Type B pancreatic cell (in vitro differentiated cells): Measurements from ENCODE around the gene COLEC11. TPM values are rescaled to one million over a fixed set of nuclear protein-coding genes. Genes with fewer than 3 reads are reported as not detected.

Experiments used
- DNase-seq: peaks from one replicate; pipeline ENCODE4 v3.0.0; 2021; ENCODE audit warnings: mixed read lengths; ENCODE audit not compliant: unreplicated experiment; ENCODE audit errors: extremely low spot score
- H3K27ac Mint-ChIP-seq: 2 replicates; pipeline ENCODE4 v1.8.0; 2021; ENCODE audit warnings: mild to moderate bottlenecking, mixed read lengths
- H3K27me3 Mint-ChIP-seq: 2 replicates; pipeline ENCODE4 v1.8.0; 2021; ENCODE audit warnings: mixed read lengths
- H3K36me3 Mint-ChIP-seq: 2 replicates; pipeline ENCODE4 v1.8.0; 2021; ENCODE audit warnings: mixed read lengths
- H3K4me1 Mint-ChIP-seq: one replicate; pipeline ENCODE4 v1.8.0; 2021; ENCODE audit warnings: mixed read lengths; ENCODE audit not compliant: unreplicated experiment
- H3K4me3 Mint-ChIP-seq: 2 replicates; pipeline ENCODE4 v1.8.0; 2021; ENCODE audit warnings: mild to moderate bottlenecking, mixed read lengths
- H3K9me3 Mint-ChIP-seq: 2 replicates; pipeline ENCODE4 v1.8.0; 2021; ENCODE audit warnings: mixed read lengths
- total RNA-seq: library from RNA; stranded (reverse); gene quantifications from 2 replicates; pipeline ENCODE4 v1.2.1, GENCODE V29; 2021; ENCODE audit warnings: low replicate concordance
- TF ChIP-seq, protein P1 (sequence below): fragments of 200-600 bp; sonication (generic); conservative IDR thresholded peaks from 2 replicates; pipeline ENCODE4 v1.5.0; 2021; ENCODE audit warnings: antibody characterized with exemption, mild to moderate bottlenecking

The COLEC11 gene
- total RNA-seq, 1 donor from 2014 or later = 0.63 TPM

DNA sequence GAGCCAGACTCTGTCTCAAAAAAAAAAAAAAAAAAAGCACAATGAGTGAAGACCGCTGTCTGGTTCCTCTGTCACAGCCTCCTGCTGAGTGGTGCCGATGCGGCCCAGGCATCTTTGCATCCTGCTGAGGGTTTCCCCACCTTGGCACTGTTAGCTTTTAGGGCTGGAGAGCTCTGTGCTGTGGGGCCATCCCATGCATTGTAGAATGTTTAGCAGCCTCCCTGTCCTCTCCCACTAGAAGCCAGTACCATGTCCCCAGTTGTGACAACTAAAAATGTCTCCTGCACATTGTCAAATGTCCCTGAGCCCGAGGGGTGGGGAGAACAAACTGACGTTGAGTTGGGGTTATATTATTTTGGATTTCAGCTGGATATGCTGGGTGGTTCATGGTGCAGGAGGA is 7.9 kb upstream of the COLEC11 start:
- H3K27me3 Mint-ChIP-seq = no peaks in the 10 kb centered on the region
- DNase-seq = no peak
- H3K4me1 Mint-ChIP-seq = peaks cover 4% of the 10 kb centered on the region
- H3K27ac Mint-ChIP-seq = no peak overlapping the region
- TF ChIP-seq, protein P1, sequence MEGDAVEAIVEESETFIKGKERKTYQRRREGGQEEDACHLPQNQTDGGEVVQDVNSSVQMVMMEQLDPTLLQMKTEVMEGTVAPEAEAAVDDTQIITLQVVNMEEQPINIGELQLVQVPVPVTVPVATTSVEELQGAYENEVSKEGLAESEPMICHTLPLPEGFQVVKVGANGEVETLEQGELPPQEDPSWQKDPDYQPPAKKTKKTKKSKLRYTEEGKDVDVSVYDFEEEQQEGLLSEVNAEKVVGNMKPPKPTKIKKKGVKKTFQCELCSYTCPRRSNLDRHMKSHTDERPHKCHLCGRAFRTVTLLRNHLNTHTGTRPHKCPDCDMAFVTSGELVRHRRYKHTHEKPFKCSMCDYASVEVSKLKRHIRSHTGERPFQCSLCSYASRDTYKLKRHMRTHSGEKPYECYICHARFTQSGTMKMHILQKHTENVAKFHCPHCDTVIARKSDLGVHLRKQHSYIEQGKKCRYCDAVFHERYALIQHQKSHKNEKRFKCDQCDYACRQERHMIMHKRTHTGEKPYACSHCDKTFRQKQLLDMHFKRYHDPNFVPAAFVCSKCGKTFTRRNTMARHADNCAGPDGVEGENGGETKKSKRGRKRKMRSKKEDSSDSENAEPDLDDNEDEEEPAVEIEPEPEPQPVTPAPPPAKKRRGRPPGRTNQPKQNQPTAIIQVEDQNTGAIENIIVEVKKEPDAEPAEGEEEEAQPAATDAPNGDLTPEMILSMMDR = no peak
- H3K36me3 Mint-ChIP-seq = peaks cover 19% of the 10 kb centered on the region
- H3K4me3 Mint-ChIP-seq = no peak overlapping the region
- no peaks in the 10 kb centered on the region for H3K9me3 Mint-ChIP-seq

DNA sequence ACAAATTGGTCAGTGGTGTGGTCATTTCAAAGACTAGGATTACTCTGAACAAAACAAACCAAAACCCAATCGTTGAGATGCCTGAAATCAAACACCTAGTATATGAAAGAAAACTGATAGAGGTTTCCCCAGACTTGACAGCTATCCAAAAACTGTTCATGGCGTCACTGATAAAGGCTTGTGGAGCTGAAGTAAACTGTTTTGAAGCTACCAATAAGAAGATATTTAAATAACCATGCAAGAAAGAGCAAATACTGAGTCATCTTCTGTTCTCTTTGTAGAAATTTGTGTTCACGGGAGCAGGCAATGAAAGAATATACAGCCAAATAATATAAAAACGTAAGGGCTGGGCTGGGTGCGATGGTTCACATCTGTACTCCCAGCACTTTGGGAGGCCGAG is 7.5 kb upstream of the COLEC11 start:
- H3K27ac Mint-ChIP-seq = no peak overlapping the region
- peaks cover 19% of the 10 kb centered on the region for H3K36me3 Mint-ChIP-seq
- no peaks in the 10 kb centered on the region for H3K27me3 Mint-ChIP-seq
- peaks cover 4% of the 10 kb centered on the region for H3K4me1 Mint-ChIP-seq
- DNase-seq = no peak
- H3K9me3 Mint-ChIP-seq = no peaks in the 10 kb centered on the region
- TF ChIP-seq, protein P1 = no peak
- H3K4me3 Mint-ChIP-seq = no peak overlapping the region

DNA sequence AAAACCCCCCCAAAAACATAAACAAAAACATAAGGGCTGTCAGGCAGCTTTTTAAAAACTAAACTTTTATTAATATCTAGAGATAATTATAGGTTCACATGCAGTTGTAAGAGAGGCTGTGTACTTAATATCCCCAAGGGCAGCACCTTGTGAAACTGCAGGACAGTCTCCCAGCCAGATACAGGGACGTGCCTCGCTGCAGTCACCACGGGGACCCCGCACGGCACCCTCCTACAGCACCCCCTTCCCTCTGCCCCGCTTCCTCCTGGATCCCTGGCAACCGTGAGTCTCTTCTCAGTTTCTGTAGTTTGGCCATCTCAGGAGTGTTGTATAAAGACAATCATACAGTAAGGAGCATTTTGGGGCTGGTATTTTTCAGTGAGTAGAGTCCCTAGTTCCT is 6.8 kb upstream of the COLEC11 start:
- Mint-ChIP-seq H3K27ac (no peak overlapping the region), H3K27me3 (no peaks in the 10 kb centered on the region)
- DNase-seq = no peak

DNA sequence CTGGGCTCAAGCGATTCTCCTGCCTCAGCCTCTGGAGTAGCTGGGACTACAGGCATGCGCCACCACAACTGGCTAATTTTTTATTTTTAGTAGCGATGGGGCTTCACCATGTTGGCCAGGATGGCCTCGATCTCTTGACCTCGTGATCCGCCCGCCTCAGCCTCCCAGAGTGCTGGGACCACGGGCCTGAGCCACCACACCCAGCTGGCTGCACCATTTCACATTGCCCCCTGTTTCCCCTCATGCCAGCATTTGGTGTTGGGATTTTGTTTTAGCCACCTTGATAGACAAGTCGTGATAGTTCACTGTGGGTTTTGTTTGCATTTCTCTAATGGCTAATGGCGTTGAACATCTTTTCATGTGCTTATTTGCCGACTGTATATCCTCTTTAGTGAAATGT is 5.8 kb upstream of the COLEC11 start:
- TF ChIP-seq, protein P1 = no peak
- H3K36me3 Mint-ChIP-seq = peaks cover 11% of the 10 kb centered on the region
- no peak overlapping the region for H3K4me3 Mint-ChIP-seq
- H3K27ac Mint-ChIP-seq = no peak overlapping the region
- no peak for DNase-seq
- H3K9me3 Mint-ChIP-seq = no peaks in the 10 kb centered on the region
- H3K27me3 Mint-ChIP-seq = no peaks in the 10 kb centered on the region
- H3K4me1 Mint-ChIP-seq = no peaks in the 10 kb centered on the region

More for the DNA sequence above, 6.8 kb upstream of the COLEC11 start:
- Mint-ChIP-seq H3K4me3 (no peak overlapping the region), H3K9me3 (no peaks in the 10 kb centered on the region), H3K36me3 (peaks cover 18% of the 10 kb centered on the region), H3K4me1 (peaks cover 4% of the 10 kb centered on the region)
- TF ChIP-seq, protein P1 = no peak

DNA sequence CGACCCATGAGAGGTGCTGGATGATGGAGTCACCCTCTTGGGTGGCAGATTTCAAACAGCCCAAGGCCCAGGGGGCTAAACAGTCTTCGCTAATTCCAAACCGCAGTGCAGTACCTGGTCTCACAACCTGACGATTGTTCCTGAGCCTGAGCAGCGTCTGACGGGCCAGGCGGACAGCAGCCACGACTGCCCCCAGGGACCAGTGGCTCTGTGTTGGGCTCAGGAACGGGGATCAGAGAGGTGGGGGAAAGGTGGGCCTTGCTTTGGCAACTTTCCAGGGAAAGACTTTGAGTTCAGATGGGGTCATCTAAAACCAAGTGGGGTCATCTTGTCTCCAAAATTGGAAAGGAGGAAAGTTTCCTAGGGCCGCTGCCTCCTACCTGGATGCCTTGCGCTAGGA is 492 bp downstream of the COLEC11 start:
- peaks cover 9% of the 10 kb centered on the region for H3K27me3 Mint-ChIP-seq
- H3K4me3 Mint-ChIP-seq = no peak overlapping the region
- no peak overlapping the region for H3K27ac Mint-ChIP-seq
- DNase-seq = no peak
- peaks cover 5% of the 10 kb centered on the region for H3K36me3 Mint-ChIP-seq
- H3K4me1 Mint-ChIP-seq = peaks cover 9% of the 10 kb centered on the region
- TF ChIP-seq, protein P1 = no peak
- no peaks in the 10 kb centered on the region for H3K9me3 Mint-ChIP-seq

DNA sequence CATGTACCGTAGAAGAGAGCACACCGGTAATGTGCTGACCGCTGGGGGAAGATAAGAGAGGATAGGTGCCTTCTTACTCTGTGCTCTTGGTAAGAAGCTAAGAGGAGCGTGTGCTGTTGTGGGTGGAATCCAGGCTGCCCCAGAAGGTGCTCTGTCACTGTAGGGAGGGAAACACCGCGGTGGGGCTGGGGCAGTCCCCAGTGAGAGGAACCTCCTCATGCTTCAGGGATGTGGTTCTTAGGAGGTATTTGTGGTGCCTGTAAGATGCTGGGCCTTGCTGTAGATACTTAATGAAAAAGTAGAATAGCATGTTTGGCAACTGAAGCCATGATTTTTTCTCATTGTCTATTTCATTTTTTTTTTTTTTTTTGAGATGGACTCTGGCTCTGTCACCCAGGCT is 1.1 kb downstream of the COLEC11 start:
- Mint-ChIP-seq H3K27ac (no peak overlapping the region), H3K27me3 (peaks cover 9% of the 10 kb centered on the region), H3K9me3 (no peaks in the 10 kb centered on the region), H3K36me3 (peaks cover 5% of the 10 kb centered on the region), H3K4me1 (peaks cover 9% of the 10 kb centered on the region), H3K4me3 (no peak overlapping the region)
- no peak for DNase-seq
- TF ChIP-seq, protein P1 = no peak
